ENCODE data around the gene TAMALIN.

TAMALIN gene

GRCh38 chr12:51985154-51985835 lies 21.5 kb upstream of the TAMALIN start:
- DNase-seq, result no peak

- no peak for DNase-seq
Observed at GRCh38 chr12:51986834-51987233, 19.9 kb upstream of the TAMALIN start.

GRCh38 chr12:51992246-51992645 lies 14.5 kb upstream of the TAMALIN start:
- DNase-seq, result no peak

GRCh38 chr12:51994539-51994820 lies 12.3 kb upstream of the TAMALIN start:
- no peak for DNase-seq

GRCh38 chr12:51994959-51995358 lies 11.8 kb upstream of the TAMALIN start:
- DNase-seq, result no peak

GRCh38 chr12:51997136-51997535 lies 9.6 kb upstream of the TAMALIN start:
- no peak for DNase-seq

- DNase-seq, result no peak
Observed at GRCh38 chr12:52003016-52003550, 3.7 kb upstream of the TAMALIN start.

- no peak for DNase-seq
Observed at GRCh38 chr12:52003591-52003990, 3.2 kb upstream of the TAMALIN start.

GRCh38 chr12:52004042-52004648 lies 2.6 kb upstream of the TAMALIN start:
- peak; percentile 68 for DNase-seq

- DNase-seq, result no peak
Observed at GRCh38 chr12:52005218-52005902, 1.4 kb upstream of the TAMALIN start.

- no peak for DNase-seq
Observed at GRCh38 chr12:52005903-52006703, 643 bp upstream of the TAMALIN start.

- no peak for DNase-seq
Observed at GRCh38 chr12:52007158-52007921, 594 bp downstream of the TAMALIN start.

GRCh38 chr12:52007982-52008510 lies 1.3 kb downstream of the TAMALIN start:
- DNase-seq, result no peak

GRCh38 chr12:52009081-52009751 lies 2.5 kb downstream of the TAMALIN start:
- DNase-seq, result no peak

- peak; percentile 16 for DNase-seq
Observed at GRCh38 chr12:52010152-52010622, 3.4 kb downstream of the TAMALIN start.

- no peak for DNase-seq
Observed at GRCh38 chr12:52010692-52011601, 4.2 kb downstream of the TAMALIN start.

- DNase-seq, result no peak
Observed at GRCh38 chr12:52011602-52012214, 5.0 kb downstream of the TAMALIN start.

- DNase-seq, result no peak
Observed at GRCh38 chr12:52013626-52014310, 7.0 kb downstream of the TAMALIN start.
